ENCODE results near the gene SLC25A22. TPM values are rescaled to one million over a fixed set of nuclear protein-coding genes. Genes with fewer than 3 reads are reported as not detected.

Gene SLC25A22
- total RNA-seq, 4 donors from 2014 or later = 6.0 to 28.3 (median 9.7) TPM

- 39 to 85% methylated on average over 10 to 31 of the region's 46 CpGs for WGBS, 2 donors (ENCODE audit: low coverage in 1 of 2)
- Histone ChIP-seq H3K36me3 (no peaks in the 10 kb centered on the region), H3K27me3 (no peaks in the 10 kb centered on the region), H3K9me3 (no peaks in the 10 kb centered on the region), H3K4me3 (peak overlapping the region; percentile 45 to 96 (median 88)), H3K27ac (peak overlapping the region; percentile 84 to 90 (median 90)), H3K4me1 (peaks cover 10 to 39% (median 28%) of the 10 kb centered on the region in 4 donors)
- in situ Hi-C loops (cut with MboI; ENCODE audit: low pct_ligation_motif_present in 1 of 4, low pct_unique_long_range_greater_than_20kb in 1 of 4, low sequenced_read_pairs in 3 of 4) (no loop called here), intact Hi-C loops (cut with DNase I; ENCODE audit: low total_unique reads) (no loop called here)
- DNase-seq = no peak
- TF ChIP-seq POLR2A (IDR thresholded peaks at IDR 0.05) (no peak), POLR2AphosphoS5 (IDR thresholded peaks at IDR 0.05) (no peak), CTCF (IDR thresholded peaks at IDR 0.05) (no peak), EP300 (IDR thresholded peaks at IDR 0.05; ENCODE audit: low read depth) (no peak)
Measured at GRCh38 chr11:746289-747157, 51.6 kb downstream of the SLC25A22 start.

- Histone ChIP-seq H3K9me3 (no peaks in the 10 kb centered on the region), H3K4me3 (no peak overlapping the region), H3K4me1 (peaks cover 10 to 33% (median 27%) of the 10 kb centered on the region in 4 donors), H3K27ac (no peak overlapping the region), H3K27me3 (no peaks in the 10 kb centered on the region), H3K36me3 (no peaks in the 10 kb centered on the region)
- 0 to 34% methylated on average over 1 of the region's 1 CpG for WGBS, 2 donors (ENCODE audit: low coverage in 1 of 2)
- in situ Hi-C loops (cut with MboI; ENCODE audit: low pct_ligation_motif_present in 1 of 4, low pct_unique_long_range_greater_than_20kb in 1 of 4, low sequenced_read_pairs in 3 of 4) (no loop called here), intact Hi-C loops (cut with DNase I; ENCODE audit: low total_unique reads) (no loop called here)
- TF ChIP-seq EP300 (IDR thresholded peaks at IDR 0.05; ENCODE audit: low read depth) (no peak), CTCF (IDR thresholded peaks at IDR 0.05) (no peak), POLR2AphosphoS5 (IDR thresholded peaks at IDR 0.05) (no peak), POLR2A (IDR thresholded peaks at IDR 0.05) (no peak)
- no peak for DNase-seq
Measured at GRCh38 chr11:745428-745827, 52.7 kb downstream of the SLC25A22 start.

- 90 to 100% methylated on average over 2 to 4 of the region's 4 CpGs for WGBS, 2 donors (ENCODE audit: low coverage in 1 of 2)
- in situ Hi-C loops (cut with MboI; ENCODE audit: low pct_ligation_motif_present in 1 of 4, low pct_unique_long_range_greater_than_20kb in 1 of 4, low sequenced_read_pairs in 3 of 4) = no loop called here
- no peak overlapping the region for H3K27ac ChIP-seq
- peaks cover 0 to 8% (median 3%) of the 10 kb centered on the region in 4 donors for H3K4me1 ChIP-seq
- no peaks in the 10 kb centered on the region for H3K9me3 ChIP-seq
- no peaks in the 10 kb centered on the region for H3K36me3 ChIP-seq
- H3K27me3 ChIP-seq = peaks cover 9% of the 10 kb centered on the region
- H3K4me3 ChIP-seq = no peak overlapping the region
- intact Hi-C loops (cut with DNase I; ENCODE audit: low total_unique reads) = no loop called here
- TF ChIP-seq POLR2AphosphoS5 (IDR thresholded peaks at IDR 0.05) (no peak), POLR2A (IDR thresholded peaks at IDR 0.05) (no peak), CTCF (IDR thresholded peaks at IDR 0.05) (no peak), EP300 (IDR thresholded peaks at IDR 0.05; ENCODE audit: low read depth) (no peak)
- DNase-seq = no peak
Measured at GRCh38 chr11:742571-743201, 55.4 kb downstream of the SLC25A22 start.

GRCh38 chr11:742156-742546, 55.9 kb downstream of the SLC25A22 start:
- DNase-seq = no peak
- Histone ChIP-seq H3K27ac (no peak overlapping the region), H3K9me3 (no peaks in the 10 kb centered on the region), H3K4me3 (no peak overlapping the region), H3K27me3 (peaks cover 14% of the 10 kb centered on the region), H3K36me3 (no peaks in the 10 kb centered on the region), H3K4me1 (peaks cover 0 to 10% (median 4%) of the 10 kb centered on the region in 4 donors)
- TF ChIP-seq CTCF (IDR thresholded peaks at IDR 0.05) (no peak), POLR2AphosphoS5 (IDR thresholded peaks at IDR 0.05) (no peak), POLR2A (IDR thresholded peaks at IDR 0.05) (no peak), EP300 (IDR thresholded peaks at IDR 0.05; ENCODE audit: low read depth) (no peak)
- intact Hi-C loops (cut with DNase I; ENCODE audit: low total_unique reads) = no loop called here
- WGBS, 2 donors (ENCODE audit: low coverage in 1 of 2) = 74% methylated on average over 3 of the region's 3 CpGs; no CpG with 5 or more reads in 1 of the 2 donors
- in situ Hi-C loops (cut with MboI; ENCODE audit: low pct_ligation_motif_present in 1 of 4, low pct_unique_long_range_greater_than_20kb in 1 of 4, low sequenced_read_pairs in 3 of 4) = no loop called here
